Type B pancreatic cell (in vitro differentiated cells): ENCODE measurements around the gene NEGR1. TPM values are rescaled to one million over a fixed set of nuclear protein-coding genes. Genes with fewer than 3 reads are reported as not detected.

Experiments
- DNase-seq: peaks from one replicate; pipeline ENCODE4 v3.0.0; 2021; ENCODE audit warnings: mixed read lengths; ENCODE audit not compliant: unreplicated experiment; ENCODE audit errors: extremely low spot score
- H3K27ac Mint-ChIP-seq: 2 replicates; pipeline ENCODE4 v1.8.0; 2021; ENCODE audit warnings: mild to moderate bottlenecking, mixed read lengths
- H3K27me3 Mint-ChIP-seq: 2 replicates; pipeline ENCODE4 v1.8.0; 2021; ENCODE audit warnings: mixed read lengths
- H3K36me3 Mint-ChIP-seq: 2 replicates; pipeline ENCODE4 v1.8.0; 2021; ENCODE audit warnings: mixed read lengths
- H3K4me1 Mint-ChIP-seq: one replicate; pipeline ENCODE4 v1.8.0; 2021; ENCODE audit warnings: mixed read lengths; ENCODE audit not compliant: unreplicated experiment
- H3K4me3 Mint-ChIP-seq: 2 replicates; pipeline ENCODE4 v1.8.0; 2021; ENCODE audit warnings: mild to moderate bottlenecking, mixed read lengths
- H3K9me3 Mint-ChIP-seq: 2 replicates; pipeline ENCODE4 v1.8.0; 2021; ENCODE audit warnings: mixed read lengths
- total RNA-seq: library from RNA; stranded (reverse); gene quantifications from 2 replicates; pipeline ENCODE4 v1.2.1, GENCODE V29; 2021; ENCODE audit warnings: low replicate concordance
- TF ChIP-seq, protein P1 (sequence below): fragments of 200-600 bp; sonication (generic); conservative IDR thresholded peaks from 2 replicates; pipeline ENCODE4 v1.5.0; 2021; ENCODE audit warnings: antibody characterized with exemption, mild to moderate bottlenecking

Gene NEGR1
- total RNA-seq, 1 donor from 2014 or later = 22.5 TPM

- peaks cover 3% of the 10 kb centered on the region for H3K9me3 Mint-ChIP-seq
- no peak overlapping the region for H3K4me3 Mint-ChIP-seq
- H3K27ac Mint-ChIP-seq = no peak overlapping the region
- no peaks in the 10 kb centered on the region for H3K36me3 Mint-ChIP-seq
- H3K27me3 Mint-ChIP-seq = no peaks in the 10 kb centered on the region
- no peaks in the 10 kb centered on the region for H3K4me1 Mint-ChIP-seq
- DNase-seq = no peak
- TF ChIP-seq, protein P1, sequence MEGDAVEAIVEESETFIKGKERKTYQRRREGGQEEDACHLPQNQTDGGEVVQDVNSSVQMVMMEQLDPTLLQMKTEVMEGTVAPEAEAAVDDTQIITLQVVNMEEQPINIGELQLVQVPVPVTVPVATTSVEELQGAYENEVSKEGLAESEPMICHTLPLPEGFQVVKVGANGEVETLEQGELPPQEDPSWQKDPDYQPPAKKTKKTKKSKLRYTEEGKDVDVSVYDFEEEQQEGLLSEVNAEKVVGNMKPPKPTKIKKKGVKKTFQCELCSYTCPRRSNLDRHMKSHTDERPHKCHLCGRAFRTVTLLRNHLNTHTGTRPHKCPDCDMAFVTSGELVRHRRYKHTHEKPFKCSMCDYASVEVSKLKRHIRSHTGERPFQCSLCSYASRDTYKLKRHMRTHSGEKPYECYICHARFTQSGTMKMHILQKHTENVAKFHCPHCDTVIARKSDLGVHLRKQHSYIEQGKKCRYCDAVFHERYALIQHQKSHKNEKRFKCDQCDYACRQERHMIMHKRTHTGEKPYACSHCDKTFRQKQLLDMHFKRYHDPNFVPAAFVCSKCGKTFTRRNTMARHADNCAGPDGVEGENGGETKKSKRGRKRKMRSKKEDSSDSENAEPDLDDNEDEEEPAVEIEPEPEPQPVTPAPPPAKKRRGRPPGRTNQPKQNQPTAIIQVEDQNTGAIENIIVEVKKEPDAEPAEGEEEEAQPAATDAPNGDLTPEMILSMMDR = no peak
Observed at GRCh38 chr1:71956613-71957285, 325.6 kb downstream of the NEGR1 start.

GRCh38 chr1:71950579-71950978 lies 331.8 kb downstream of the NEGR1 start:
- no peaks in the 10 kb centered on the region for H3K27me3 Mint-ChIP-seq
- TF ChIP-seq, protein P1 = no peak
- H3K27ac Mint-ChIP-seq = no peak overlapping the region
- H3K36me3 Mint-ChIP-seq = no peaks in the 10 kb centered on the region
- no peaks in the 10 kb centered on the region for H3K4me1 Mint-ChIP-seq
- H3K9me3 Mint-ChIP-seq = peaks cover 4% of the 10 kb centered on the region
- no peak overlapping the region for H3K4me3 Mint-ChIP-seq
- no peak for DNase-seq

DNA sequence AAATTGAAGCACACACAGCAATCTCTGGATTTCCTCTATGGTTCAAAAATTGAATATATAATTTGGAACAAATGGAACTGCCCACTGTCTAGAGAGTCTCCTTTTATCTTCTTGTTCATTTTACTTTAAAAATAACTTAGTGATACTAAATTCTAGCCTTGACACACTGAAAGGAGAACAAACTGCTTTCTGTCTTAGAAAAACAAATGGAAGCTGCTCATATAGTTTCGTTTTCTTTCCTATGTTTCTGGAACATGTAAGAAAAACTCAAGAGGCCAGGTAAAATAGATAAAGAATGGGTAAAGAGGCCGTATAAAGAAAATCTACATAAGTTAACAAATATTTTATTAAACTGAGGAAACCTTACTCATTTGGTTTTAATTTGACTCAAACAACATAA lies 332.7 kb downstream of the NEGR1 start:
- H3K4me3 Mint-ChIP-seq = no peak overlapping the region
- H3K9me3 Mint-ChIP-seq = peaks cover 4% of the 10 kb centered on the region
- no peaks in the 10 kb centered on the region for H3K27me3 Mint-ChIP-seq
- no peaks in the 10 kb centered on the region for H3K4me1 Mint-ChIP-seq
- no peaks in the 10 kb centered on the region for H3K36me3 Mint-ChIP-seq
- H3K27ac Mint-ChIP-seq = no peak overlapping the region
- TF ChIP-seq, protein P1 = no peak
- DNase-seq = no peak

- no peak overlapping the region for H3K27ac Mint-ChIP-seq
- H3K27me3 Mint-ChIP-seq = no peaks in the 10 kb centered on the region
- no peaks in the 10 kb centered on the region for H3K36me3 Mint-ChIP-seq
- peaks cover 4% of the 10 kb centered on the region for H3K9me3 Mint-ChIP-seq
- H3K4me3 Mint-ChIP-seq = no peak overlapping the region
- TF ChIP-seq, protein P1 = no peak
- no peaks in the 10 kb centered on the region for H3K4me1 Mint-ChIP-seq
- no peak for DNase-seq
Observed at GRCh38 chr1:71948561-71948960, 333.8 kb downstream of the NEGR1 start.

DNA sequence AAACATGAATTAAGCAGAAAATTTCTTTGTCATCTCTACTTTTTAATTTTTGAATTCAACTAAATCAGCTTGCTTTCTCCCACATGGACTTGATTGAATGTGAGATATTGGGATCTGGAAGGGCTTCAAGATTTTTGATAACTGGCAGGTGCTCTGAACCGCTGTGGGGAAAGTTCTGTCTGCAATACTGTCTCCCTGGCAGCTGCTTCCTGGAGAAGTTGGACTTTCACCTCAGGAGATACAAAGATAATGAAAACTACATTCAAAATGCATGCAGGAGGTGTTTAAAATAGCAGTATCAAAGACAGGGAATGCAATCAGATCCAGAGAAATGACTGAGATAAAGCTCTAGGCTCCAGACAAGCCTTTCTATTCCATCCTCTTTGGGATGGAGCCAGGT lies 338.3 kb downstream of the NEGR1 start:
- no peak for DNase-seq
- Mint-ChIP-seq H3K9me3 (no peaks in the 10 kb centered on the region), H3K36me3 (no peaks in the 10 kb centered on the region), H3K27ac (no peak overlapping the region), H3K4me3 (no peak overlapping the region), H3K4me1 (no peaks in the 10 kb centered on the region), H3K27me3 (no peaks in the 10 kb centered on the region)
- TF ChIP-seq, protein P1 = no peak

- DNase-seq = no peak
- Mint-ChIP-seq H3K4me3 (no peak overlapping the region), H3K9me3 (no peaks in the 10 kb centered on the region), H3K27ac (no peak overlapping the region), H3K36me3 (no peaks in the 10 kb centered on the region), H3K4me1 (no peaks in the 10 kb centered on the region), H3K27me3 (no peaks in the 10 kb centered on the region)
- TF ChIP-seq, protein P1 = no peak
Observed at GRCh38 chr1:71940261-71940660, 342.1 kb downstream of the NEGR1 start.
